ENCODE data around the gene PRR3. TPM values are rescaled to one million over a fixed set of nuclear protein-coding genes. Genes with fewer than 3 reads are reported as not detected.

The PRR3 gene
- total and polyA plus RNA-seq, 9 of the 15 experiments (the other 6 are each of a cell fraction or from before 2014, with no cell fraction given), result 23.5 to 59.6 (median 28.8) TPM

GRCh38 chr6:30541515-30542403 lies 15.3 kb upstream of the PRR3 start (continued):
- TF ChIP-seq DEAF1 (CRISPR knock-in tag; IDR thresholded peaks at IDR 0.05) (peak; percentile 81), SNAPC5 (CRISPR knock-in tag; IDR thresholded peaks at IDR 0.05) (no peak), HDAC8 (tag; IDR thresholded peaks at IDR 0.05) (no peak), FOXA3 (CRISPR knock-in tag; conservative IDR thresholded peaks at IDR 0.05 in 1 of 2, IDR thresholded peaks at IDR 0.05 in 1 of 2) (no peak; a peak in 1 of 4 replicates), SRSF3 (IDR thresholded peaks at IDR 0.05; ENCODE audit: insufficient read depth, low read length) (no peak), ADNP (tag; IDR thresholded peaks at IDR 0.05) (no peak), ZNF830 (CRISPR knock-in tag; IDR thresholded peaks at IDR 0.05) (no peak), DMBX1 (CRISPR knock-in tag; IDR thresholded peaks at IDR 0.05; ENCODE audit: borderline replicate concordance) (0 out of 2 replicates have a peak, but pooled peaks have one; percentile 40), NFXL1 (CRISPR knock-in tag; IDR thresholded peaks at IDR 0.05) (no peak), TRIM28 (IDR thresholded peaks at IDR 0.05) (no peak), MAFK (IDR thresholded peaks at IDR 0.05; ENCODE audit: low read length) (peak; percentile 12; the same call in 1 of the 2 replicates), E2F6 (IDR thresholded peaks at IDR 0.05; ENCODE audit: borderline replicate concordance in 1 of 2, extremely low read depth in 1 of 2, insufficient read depth in 1 of 2, insufficient read length in 1 of 2, low read depth in 1 of 2, low read length in 1 of 2, poor library complexity in 1 of 2, severe bottlenecking in 1 of 2) (peak in 1 of 2 experiments; percentile 40), NFIX (CRISPR knock-in tag; IDR thresholded peaks at IDR 0.05; ENCODE audit: low read depth) (no peak), HINFP (tag; conservative IDR thresholded peaks at IDR 0.05; ENCODE audit: low read depth) (no peak), U2AF2 (optimal IDR thresholded peaks at IDR 0.05; ENCODE audit: low read depth, low read length) (no peak), ZNF395 (CRISPR knock-in tag; IDR thresholded peaks at IDR 0.05) (peak; percentile 74; the same call in 1 of the 2 replicates), FOXP4 (CRISPR knock-in tag; IDR thresholded peaks at IDR 0.05; ENCODE audit: borderline replicate concordance) (no peak), HOXB6 (CRISPR knock-in tag; IDR thresholded peaks at IDR 0.05; ENCODE audit: borderline replicate concordance) (no peak)
